Smooth muscle cell (in vitro differentiated cells): ENCODE data around the gene PTX4. TPM values are rescaled to one million over a fixed set of nuclear protein-coding genes. Genes with fewer than 3 reads are reported as not detected.

ENCODE experiments used
- DNase-seq: peaks from one replicate; lab custom pipeline; 2025; ENCODE audit not compliant: unreplicated experiment; lab: John Stamatoyannopoulos, UW
- H2AFZ ChIP-seq: fragments of 200-600 bp; sonication (generic); 2 replicates; pipeline ENCODE4 v1.6.0; 2016; ENCODE audit warnings: antibody characterized with exemption, low read depth, mild to moderate bottlenecking
- H3F3A ChIP-seq: fragments of 200-600 bp; sonication (generic); 2 replicates; pipeline ENCODE4 v1.6.0; 2017; ENCODE audit warnings: antibody characterized with exemption, low read depth
- H3K27ac ChIP-seq: fragments of 200-600 bp; sonication (generic); 2 replicates; pipeline ENCODE4 v1.5.1; 2016; ENCODE audit warnings: low read depth, mild to moderate bottlenecking
- H3K27me3 ChIP-seq: fragments of 200-600 bp; sonication (generic); 2 replicates; pipeline ENCODE4 v1.6.1; 2016; ENCODE audit warnings: low read depth, mild to moderate bottlenecking
- H3K36me3 ChIP-seq: fragments of 200-600 bp; sonication (generic); 2 replicates; pipeline ENCODE4 v1.5.1; 2016; ENCODE audit warnings: low read depth
- H3K4me1 ChIP-seq: fragments of 200-600 bp; sonication (generic); 2 replicates; pipeline ENCODE4 v1.5.1; 2016; ENCODE audit warnings: low read depth
- H3K4me2 ChIP-seq: fragments of 200-600 bp; sonication (generic); 2 replicates; pipeline ENCODE4 v1.6.0; 2016; ENCODE audit warnings: mild to moderate bottlenecking
- H3K4me3 ChIP-seq: fragments of 200-600 bp; sonication (generic); 2 replicates; pipeline ENCODE4 v1.5.1; 2016; ENCODE audit warnings: mild to moderate bottlenecking
- H3K79me2 ChIP-seq: fragments of 200-600 bp; sonication (generic); 2 replicates; pipeline ENCODE4 v1.6.0; 2016; ENCODE audit warnings: low read depth, mild to moderate bottlenecking
- H3K9ac ChIP-seq: fragments of 200-600 bp; sonication (generic); 2 replicates; pipeline ENCODE4 v1.6.0; 2016; ENCODE audit warnings: low read depth
- H3K9me3 ChIP-seq: fragments of 200-600 bp; sonication (generic); replicated peaks from 2 replicates; pipeline ENCODE4 v1.5.1; 2016; ENCODE audit warnings: low read depth
- H4K20me1 ChIP-seq: fragments of 200-600 bp; sonication (generic); 2 replicates; pipeline ENCODE4 v1.6.0; 2016; ENCODE audit warnings: low read depth
- CTCF ChIP-seq: fragments of 200-600 bp; sonication (generic); IDR thresholded peaks from 2 replicates; pipeline ENCODE4 v1.5.1; 2017; ENCODE audit warnings: borderline replicate concordance, mild to moderate bottlenecking, antibody characterized with exemption; ENCODE audit not compliant: insufficient read depth, poor library complexity, severe bottlenecking
- WGBS: methylation state at CpG from one replicate; pipeline ENCODE4 v1.1.7; 2016; ENCODE audit warnings: low lambda C conversion rate; 5-methylcytosine and 5-hydroxymethylcytosine counted together
- polyA plus RNA-seq: library from polyadenylated mRNA; unstranded; fragments of >200 nt; fragmentation: Nextera tagmentation; extraction: Ambion mirVana; gene quantifications from 2 replicates; pipeline ENCODE4 v1.2.1, GENCODE V29; 2016
- total RNA-seq: library from RNA; depleted of rRNA; stranded (reverse); fragments of >200 nt; gene quantifications from 2 replicates; pipeline ENCODE4 v1.2.3, GENCODE V29; 2014

Gene PTX4
- total and polyA plus RNA-seq, 2 experiments from 2014 or later = not detected

- H3K27me3 ChIP-seq = no peaks in the 10 kb centered on the region
- H3K9ac ChIP-seq = no peak overlapping the region
- no peak for DNase-seq
- no peaks in the 10 kb centered on the region for H3K9me3 ChIP-seq
- peaks cover 14% of the 10 kb centered on the region for H3K79me2 ChIP-seq
- peak overlapping the region; percentile 22 for H3K27ac ChIP-seq
- H4K20me1 ChIP-seq = no peaks in the 10 kb centered on the region
- no peak overlapping the region for H3K4me3 ChIP-seq
- no peak overlapping the region for H2AFZ ChIP-seq
- H3F3A ChIP-seq = peaks cover 4% of the 10 kb centered on the region
- no peaks in the 10 kb centered on the region for H3K4me1 ChIP-seq
- WGBS = 29% methylated on average over 31 of the region's 35 CpGs
- H3K4me2 ChIP-seq = peak overlapping the region; percentile 55
- no peak for TF ChIP-seq CTCF
- no peaks in the 10 kb centered on the region for H3K36me3 ChIP-seq
These were observed 42.3 kb upstream of the PTX4 start for GRCh38 chr16:1530883-1531637.

GRCh38 chr16:1530349-1530882, 41.7 kb upstream of the PTX4 start:
- 72% methylated on average over 27 of the region's 27 CpGs for WGBS
- Histone ChIP-seq H3K79me2 (peaks cover 9% of the 10 kb centered on the region), H4K20me1 (no peaks in the 10 kb centered on the region), H3K36me3 (no peaks in the 10 kb centered on the region), H3K27me3 (no peaks in the 10 kb centered on the region), H3F3A (peaks cover 4% of the 10 kb centered on the region), H2AFZ (no peak overlapping the region), H3K4me2 (peak overlapping the region; percentile 55), H3K27ac (peak overlapping the region; percentile 22), H3K9me3 (no peaks in the 10 kb centered on the region), H3K4me3 (no peak overlapping the region), H3K4me1 (no peaks in the 10 kb centered on the region), H3K9ac (no peak overlapping the region)
- no peak for DNase-seq
- TF ChIP-seq CTCF = no peak

GRCh38 chr16:1528921-1529537, 40.3 kb upstream of the PTX4 start:
- Histone ChIP-seq H3K27ac (no peak overlapping the region), H3K4me2 (no peak overlapping the region), H2AFZ (no peak overlapping the region), H3K4me1 (no peaks in the 10 kb centered on the region), H4K20me1 (no peaks in the 10 kb centered on the region), H3K9me3 (no peaks in the 10 kb centered on the region), H3F3A (peaks cover 4% of the 10 kb centered on the region), H3K9ac (no peak overlapping the region), H3K27me3 (no peaks in the 10 kb centered on the region), H3K79me2 (no peaks in the 10 kb centered on the region), H3K4me3 (no peak overlapping the region), H3K36me3 (no peaks in the 10 kb centered on the region)
- 96% methylated on average over 29 of the region's 29 CpGs for WGBS
- TF ChIP-seq CTCF = no peak
- DNase-seq = no peak
